ENCODE measurements around the gene WWTR1.

DNA sequence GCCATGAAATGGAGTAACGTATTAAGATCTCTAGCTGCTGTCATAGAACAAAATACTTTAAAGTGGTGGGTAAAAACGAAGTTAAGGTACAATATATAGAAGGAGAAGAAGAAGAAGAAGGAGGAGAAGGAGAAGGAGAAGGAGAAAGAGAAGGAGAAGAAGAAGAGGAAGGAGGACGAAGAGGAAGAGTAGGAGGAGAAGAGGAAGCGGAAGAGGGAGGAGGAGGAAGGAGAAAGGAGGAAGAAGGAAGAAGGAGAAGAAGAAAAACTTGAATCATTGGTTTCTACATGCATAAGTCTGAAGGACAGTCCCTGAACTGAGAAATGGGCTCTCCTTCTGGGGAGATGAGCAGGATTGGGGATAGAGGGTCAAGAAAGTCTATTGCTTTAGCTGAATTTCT, 22.4 kb downstream of the WWTR1 start:
- TF ChIP-seq, protein P1, sequence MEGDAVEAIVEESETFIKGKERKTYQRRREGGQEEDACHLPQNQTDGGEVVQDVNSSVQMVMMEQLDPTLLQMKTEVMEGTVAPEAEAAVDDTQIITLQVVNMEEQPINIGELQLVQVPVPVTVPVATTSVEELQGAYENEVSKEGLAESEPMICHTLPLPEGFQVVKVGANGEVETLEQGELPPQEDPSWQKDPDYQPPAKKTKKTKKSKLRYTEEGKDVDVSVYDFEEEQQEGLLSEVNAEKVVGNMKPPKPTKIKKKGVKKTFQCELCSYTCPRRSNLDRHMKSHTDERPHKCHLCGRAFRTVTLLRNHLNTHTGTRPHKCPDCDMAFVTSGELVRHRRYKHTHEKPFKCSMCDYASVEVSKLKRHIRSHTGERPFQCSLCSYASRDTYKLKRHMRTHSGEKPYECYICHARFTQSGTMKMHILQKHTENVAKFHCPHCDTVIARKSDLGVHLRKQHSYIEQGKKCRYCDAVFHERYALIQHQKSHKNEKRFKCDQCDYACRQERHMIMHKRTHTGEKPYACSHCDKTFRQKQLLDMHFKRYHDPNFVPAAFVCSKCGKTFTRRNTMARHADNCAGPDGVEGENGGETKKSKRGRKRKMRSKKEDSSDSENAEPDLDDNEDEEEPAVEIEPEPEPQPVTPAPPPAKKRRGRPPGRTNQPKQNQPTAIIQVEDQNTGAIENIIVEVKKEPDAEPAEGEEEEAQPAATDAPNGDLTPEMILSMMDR (conservative IDR thresholded peaks at IDR 0.05) = no peak
- TF ChIP-seq EZH2 (IDR thresholded peaks at IDR 0.05; ENCODE audit: low read depth) = no peak
